Activated T-cell treated with anti-CD3 and anti-CD28 coated beads for 24 hours (primary cell): Measurements from ENCODE around the gene CNPY1.
"Not testable (repeated sequence)": the region's sequence is repeated elsewhere in the genome, so short reads cannot be mapped to it uniquely, and the experiment has no call there.

ENCODE experiments used
- DNase-seq: peaks from one replicate; pipeline ENCODE4 v3.0.0-alpha.2; 2020; ENCODE audit warnings: low read depth

Gene CNPY1

DNA sequence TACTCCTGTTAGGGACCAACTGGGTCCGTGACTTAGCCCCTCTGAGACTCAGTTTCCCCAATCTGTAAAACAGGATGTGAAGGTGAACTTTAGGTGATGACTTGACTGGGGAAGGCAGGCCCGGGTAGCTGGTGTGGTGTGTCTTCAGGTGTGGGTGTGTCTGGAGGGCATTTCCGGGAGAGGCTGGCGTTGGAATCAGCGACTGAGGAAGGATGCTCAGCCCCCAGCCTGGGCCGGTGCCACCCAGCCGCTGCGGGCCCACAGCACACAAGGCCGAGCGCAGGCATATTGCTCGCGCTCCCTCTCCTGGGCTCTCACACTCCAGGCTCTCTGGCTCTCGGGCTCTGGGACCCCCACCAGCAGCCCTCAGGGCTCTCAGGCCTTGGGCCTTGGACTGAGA is 31.7 kb upstream of the CNPY1 start:
- no peak for DNase-seq

DNA sequence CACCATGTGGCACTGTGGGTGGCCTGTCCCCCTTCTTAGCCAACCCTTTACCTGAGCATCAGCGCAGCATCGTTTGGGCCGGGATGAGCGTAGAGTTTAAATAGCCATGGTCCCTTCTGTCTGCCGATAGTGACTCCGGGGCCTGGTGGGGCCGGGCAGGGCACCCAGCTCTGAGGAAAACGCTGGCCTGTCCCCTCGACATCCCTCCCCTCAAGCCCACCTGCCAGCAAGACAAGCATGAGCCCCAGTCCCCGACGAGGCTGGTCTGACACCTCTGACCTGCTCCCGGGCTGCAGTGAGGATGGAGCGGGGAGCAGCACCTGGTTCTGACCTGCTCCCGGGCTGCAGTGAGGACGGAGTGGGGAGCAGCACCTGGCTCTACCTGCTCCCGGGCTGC is 31.1 kb upstream of the CNPY1 start:
- no peak for DNase-seq

DNA sequence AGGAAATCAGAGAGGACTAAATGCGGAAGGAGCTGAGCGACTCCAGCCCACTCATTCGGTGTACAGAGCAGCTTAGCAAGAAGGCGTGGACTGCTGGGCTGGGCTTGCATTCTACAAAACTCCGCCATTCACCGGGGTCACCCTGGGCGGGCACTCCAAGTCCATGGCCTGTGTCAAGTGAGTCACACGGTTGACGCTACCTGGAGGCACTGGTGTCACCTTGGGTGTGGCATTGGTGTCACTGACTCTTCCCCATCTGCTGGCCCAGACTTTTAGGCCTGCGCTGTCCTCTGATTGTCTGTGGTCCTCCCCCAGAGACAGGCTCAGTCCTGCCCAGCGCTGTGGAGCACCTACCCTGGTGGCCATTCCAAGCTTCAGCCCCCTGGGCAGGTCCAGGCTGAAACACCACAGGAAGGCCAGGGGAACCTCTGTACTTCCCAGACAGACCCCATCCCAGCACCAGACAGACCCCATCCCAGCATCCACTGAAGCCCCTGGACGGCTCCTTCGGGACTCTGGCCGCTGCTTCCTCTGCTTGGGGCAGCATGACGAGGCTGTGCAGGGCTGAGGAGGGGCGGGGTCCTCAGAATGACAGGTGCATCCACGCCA is 30.6 kb upstream of the CNPY1 start:
- DNase-seq = no peak

- DNase-seq = no peak
These were observed 30.1 kb upstream of the CNPY1 start for GRCh38 chr7:155576416-155576815.

GRCh38 chr7:155574556-155575290 is 28.4 kb upstream of the CNPY1 start:
- DNase-seq = no peak

GRCh38 chr7:155571581-155572345 is 25.4 kb upstream of the CNPY1 start:
- DNase-seq = no peak

DNA sequence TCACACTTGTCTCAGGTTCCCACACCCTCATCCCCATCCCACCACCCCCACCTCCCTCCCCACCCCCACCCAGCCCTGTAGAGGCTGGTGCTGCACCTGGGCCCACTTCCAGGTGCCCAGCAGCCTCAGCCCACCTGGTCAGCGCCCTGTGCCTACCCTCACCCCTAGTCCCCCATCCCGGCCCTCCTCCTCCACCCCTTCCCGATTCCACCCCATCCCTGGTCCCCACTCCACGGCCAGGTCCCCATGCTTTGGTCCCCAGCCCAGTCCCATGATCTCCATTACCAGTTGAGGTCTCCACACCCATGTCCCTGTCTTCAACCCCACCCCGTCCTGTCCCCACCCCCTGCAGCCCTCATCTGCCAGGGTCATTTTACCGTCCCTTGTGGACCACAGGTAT is 24.6 kb upstream of the CNPY1 start:
- no peak for DNase-seq

- DNase-seq = no peak
These were observed 24.0 kb upstream of the CNPY1 start for GRCh38 chr7:155570171-155570958.

DNA sequence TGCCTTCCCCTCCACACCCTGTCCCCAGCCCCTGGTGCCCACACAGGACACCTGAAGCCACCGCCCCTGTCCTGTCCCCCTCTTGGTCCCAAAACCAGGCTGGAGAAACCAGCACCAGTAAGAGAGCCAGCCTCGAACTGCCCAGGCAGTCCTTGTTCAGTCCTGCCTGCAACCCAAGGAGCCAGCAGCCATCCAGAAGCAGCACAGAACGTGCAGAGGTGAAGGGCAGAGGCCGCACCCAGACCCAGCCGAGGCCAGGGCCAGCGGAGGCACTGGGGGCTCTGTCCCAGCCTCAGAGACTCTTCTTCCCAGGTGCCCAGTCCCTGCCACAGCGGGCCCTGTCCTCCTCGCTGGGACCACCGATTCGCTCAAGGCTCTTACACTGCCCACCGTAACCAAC is 23.3 kb upstream of the CNPY1 start:
- DNase-seq = no peak

GRCh38 chr7:155568842-155569494 is 22.6 kb upstream of the CNPY1 start:
- no peak for DNase-seq

DNA sequence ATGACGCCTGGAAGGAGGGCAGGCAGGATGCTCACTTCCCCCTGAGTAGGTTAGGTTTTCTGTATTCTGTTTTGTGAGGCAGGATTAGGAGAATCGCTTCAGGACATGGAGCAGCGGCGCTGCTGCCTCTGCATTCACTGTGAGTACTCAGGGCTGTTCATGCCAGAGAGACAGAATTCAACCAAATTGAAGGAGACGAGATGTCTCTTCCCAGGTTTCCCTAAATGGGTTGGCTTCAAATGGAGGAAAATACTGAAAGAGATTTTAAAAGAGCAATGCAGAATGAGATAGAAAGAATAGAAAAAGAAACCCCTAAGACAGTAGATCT is 21.9 kb upstream of the CNPY1 start:
- DNase-seq = no peak

DNA sequence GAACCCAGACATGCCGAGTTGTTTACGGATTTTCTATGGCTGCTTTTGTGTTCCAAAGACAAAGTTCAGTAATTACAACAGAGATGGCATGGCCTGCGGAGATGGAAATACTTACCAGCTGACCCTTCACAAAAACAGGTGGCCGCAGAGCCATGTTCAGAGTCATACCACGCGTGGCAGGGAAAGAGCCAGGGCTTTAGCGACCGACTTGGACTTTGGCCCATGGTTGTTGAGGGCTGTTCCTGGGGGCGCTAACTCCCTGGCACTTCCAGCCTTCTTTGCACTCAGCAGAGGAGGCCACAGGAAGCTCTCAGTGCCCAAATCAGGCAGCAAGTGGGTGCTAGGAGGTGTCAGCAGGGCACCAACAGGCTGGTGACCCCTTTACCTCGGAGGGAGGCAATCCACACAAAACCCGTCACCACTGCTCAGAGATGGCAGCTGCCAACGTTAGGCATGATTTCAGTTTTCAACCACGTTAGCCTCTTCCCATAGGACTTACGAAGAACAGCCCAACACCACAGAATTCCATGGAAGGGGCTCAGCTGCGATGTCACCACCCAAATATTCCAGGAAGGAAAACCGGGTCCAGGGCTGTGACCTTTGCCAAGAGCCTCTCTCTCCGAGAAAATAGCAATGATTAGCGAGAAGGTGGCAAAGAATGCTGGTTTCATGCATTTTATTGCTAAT is 21.4 kb upstream of the CNPY1 start:
- DNase-seq = no peak

DNA sequence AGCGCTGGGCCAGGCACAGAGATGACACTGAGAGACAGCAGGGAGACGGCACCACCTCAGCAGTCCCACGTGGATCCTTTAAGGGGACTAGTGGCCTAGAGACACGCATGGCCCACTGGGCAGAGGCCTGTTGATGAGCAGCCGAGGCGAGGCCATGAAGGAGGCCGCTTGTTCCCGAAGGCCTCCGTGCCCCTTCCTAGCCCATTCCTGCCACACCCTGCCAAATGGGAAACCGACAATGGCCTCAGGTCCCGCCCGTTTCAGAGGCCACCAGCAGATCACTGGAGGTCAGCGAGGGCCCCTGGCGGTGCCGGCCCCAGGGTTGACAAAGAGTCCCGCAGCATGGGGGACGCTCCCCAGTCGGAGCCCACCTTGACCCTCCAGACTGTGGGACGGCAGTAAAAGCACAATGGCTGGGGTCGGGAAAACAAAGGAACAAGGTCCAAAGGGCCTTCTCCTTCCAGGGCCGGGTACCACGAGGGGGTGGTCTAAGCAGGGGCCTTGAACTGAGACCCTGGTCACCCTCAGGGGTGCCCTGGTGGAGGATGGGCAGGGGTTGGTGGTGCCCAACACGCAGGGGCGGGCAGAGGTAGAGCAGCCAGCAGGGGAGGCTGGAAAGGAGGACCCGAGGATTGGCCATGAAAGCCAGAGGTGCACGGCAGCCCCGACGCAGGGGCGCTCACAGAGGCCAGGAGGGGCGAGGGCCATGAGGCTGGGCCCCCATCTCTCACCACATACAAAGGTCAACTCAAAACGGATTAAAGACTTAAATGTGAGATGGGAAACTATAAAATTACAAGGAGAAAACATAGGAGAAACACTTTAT is 19.9 kb upstream of the CNPY1 start:
- no peak for DNase-seq

- DNase-seq = no peak
These were observed 19.2 kb upstream of the CNPY1 start for GRCh38 chr7:155565596-155565995.

GRCh38 chr7:155562976-155563375 is 16.6 kb upstream of the CNPY1 start:
- not testable (repeated sequence) for DNase-seq

DNA sequence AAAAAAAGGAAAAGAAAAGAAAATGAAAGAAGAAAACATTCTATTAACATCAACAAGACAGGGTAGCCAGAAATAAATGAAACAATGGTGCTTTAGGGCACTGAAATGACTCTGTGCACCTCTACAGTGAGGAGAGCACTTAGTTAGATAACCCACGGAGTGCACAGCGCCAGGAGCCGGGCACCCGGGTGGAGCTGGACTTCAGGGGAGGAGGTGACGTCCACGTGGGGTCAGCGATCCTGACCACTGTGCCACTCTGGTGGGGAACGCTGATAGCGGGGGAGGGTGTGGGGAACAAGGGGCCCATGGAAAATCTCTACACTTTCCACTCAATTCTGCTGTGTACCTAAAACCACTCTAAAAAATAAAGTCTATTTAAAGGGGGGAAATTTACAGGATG is 15.7 kb upstream of the CNPY1 start:
- no peak for DNase-seq

- DNase-seq = no peak
These were observed 14.8 kb upstream of the CNPY1 start for GRCh38 chr7:155560982-155561686.

- no peak for DNase-seq
These were observed 14.0 kb upstream of the CNPY1 start for GRCh38 chr7:155560196-155560885.

- no peak for DNase-seq
These were observed 13.3 kb upstream of the CNPY1 start for GRCh38 chr7:155559519-155560108.
